Occipital lobe (tissue), 2 donors: ENCODE data around the gene TRNT1. TPM values are rescaled to one million over a fixed set of nuclear protein-coding genes. Genes with fewer than 3 reads are reported as not detected.

Source experiments
- DNase-seq: peaks from one replicate; lab custom pipeline; 2025; lab: John Stamatoyannopoulos, UW
- total RNA-seq: library from RNA; depleted of rRNA; stranded (reverse); fragments of >200 nt; gene quantifications from one replicate; pipeline ENCODE4 v1.2.3, GENCODE V29; 2014

The TRNT1 gene
- 56.9 TPM for total RNA-seq

GRCh38 chr3:3126477-3127431, at the start of gene TRNT1:
Gene TRNT1, plus strand, starts transcription at chr3:3126940. Its CDS starts 2,101 bp downstream, at chr3:3129041.
- DNase-seq: peak; percentile 87

DNA sequence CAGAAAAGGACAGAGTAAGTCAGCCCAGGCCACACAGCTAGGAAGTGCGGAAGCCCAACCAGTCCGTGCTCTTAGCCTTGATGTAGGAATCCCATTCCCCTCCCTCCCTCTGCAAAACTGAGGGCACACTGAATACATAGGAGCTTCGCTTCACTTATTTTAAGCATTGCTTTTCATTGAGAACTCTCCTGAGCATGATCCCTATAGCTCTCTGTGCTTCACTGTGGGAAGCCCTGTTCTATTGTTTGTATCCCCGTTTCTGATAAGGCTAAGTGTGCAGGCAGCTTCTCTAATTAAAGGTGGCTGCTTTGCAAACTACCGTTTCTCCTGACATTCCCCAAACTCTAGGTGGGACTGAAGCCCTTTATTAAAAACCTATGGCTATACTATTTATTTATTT, 46.4 kb upstream of the TRNT1 start:
- no peak for DNase-seq

DNA sequence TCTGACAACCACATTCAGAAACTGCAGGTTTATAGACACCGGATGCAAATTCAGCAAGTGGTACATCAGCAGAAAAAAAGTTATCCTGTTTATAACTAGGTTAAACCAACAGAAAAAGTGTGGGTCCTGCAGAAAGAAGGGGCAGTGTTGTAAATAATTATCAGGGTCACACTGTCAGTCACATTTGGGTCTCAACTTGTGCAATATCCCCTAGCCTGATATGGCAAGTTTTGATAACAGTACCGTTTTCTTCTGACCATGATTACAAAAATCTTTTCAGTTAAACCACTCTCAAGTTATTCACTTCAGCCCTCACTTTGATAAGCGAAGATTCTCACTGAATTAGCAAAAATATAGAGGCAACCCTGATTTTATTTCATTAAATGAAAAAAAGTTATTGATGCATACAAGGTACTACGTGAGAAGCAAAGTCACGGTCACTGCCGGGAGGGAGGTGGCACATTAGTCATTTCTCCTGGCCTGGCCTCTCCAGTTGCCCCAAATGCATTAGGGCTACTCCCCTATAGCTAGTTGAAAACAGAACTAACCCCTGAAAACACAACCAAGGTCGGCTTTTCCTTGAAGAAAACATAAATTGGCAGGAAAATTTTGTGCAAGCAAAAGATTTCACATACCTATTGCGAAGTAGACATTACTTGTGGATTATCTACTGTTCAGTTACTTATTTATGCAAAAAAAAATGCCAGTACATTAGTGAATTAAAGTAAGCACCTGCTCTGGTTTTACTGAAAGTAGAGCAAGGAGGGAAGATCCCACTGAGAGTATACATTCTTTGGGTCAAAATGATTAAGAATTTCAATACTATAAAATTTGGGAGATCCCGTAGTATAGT, 45.1 kb upstream of the TRNT1 start:
- no peak for DNase-seq

- DNase-seq: no peak
These were observed 44.4 kb upstream of the TRNT1 start for GRCh38 chr3:3082234-3082924.

DNA sequence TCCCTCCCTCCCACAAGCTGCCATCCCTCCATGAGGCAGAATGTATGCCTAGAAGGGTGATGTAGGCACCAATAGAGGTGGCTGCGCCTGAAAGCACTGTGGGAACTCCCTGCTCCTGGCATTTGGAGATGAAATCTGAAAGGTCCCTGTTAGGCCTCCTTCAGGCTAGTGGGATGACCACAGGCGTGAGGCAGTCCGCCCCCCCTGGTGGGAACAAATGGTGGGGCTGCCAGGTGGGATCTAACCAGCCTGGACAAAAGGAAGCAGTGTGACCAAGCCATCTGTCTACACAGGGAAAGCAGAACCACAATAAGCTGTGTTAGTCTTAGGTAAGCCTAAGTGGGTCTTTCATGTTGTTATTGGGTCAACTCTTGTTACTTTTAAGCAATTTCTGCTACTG, 41.9 kb upstream of the TRNT1 start:
- no peak for DNase-seq

DNA sequence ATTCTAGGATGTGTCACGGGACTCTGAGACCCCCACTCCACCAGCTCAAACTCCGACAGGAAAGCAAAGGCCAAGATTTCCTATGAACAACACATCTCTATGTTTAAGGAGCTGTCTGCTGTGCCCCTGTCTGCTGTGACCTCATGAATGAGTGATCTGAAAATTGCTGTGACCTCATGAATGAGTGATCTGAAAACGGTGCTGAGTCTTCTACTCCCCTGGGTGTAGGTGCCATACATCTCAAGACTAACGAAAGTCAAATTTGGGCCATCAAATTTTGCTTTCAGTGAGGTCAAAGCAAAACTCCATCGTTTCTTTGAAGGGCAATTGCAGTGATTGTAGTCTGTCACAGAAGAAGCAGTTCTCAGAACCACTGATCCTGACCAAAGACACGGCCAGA, 41.0 kb upstream of the TRNT1 start:
- no peak for DNase-seq

DNA sequence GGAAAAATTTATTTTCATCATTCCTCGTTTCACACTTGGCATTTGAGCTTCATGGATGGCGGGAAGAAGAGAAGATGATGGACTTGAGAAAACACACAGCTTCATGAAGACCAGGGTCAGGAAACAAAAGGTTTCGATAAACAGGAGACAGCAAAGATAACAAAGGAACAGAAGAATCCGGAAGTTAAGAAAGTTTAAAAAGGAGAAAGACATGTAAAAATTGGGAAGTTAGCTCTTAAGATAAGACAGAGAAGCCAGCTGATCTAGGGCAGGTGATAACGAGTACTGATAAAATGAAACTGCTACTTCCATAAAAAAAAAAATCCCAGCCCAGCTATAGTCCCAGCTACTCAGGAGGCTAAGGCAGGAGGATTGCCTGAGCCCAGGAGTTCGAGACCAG, 40.5 kb upstream of the TRNT1 start:
- no peak for DNase-seq

DNA sequence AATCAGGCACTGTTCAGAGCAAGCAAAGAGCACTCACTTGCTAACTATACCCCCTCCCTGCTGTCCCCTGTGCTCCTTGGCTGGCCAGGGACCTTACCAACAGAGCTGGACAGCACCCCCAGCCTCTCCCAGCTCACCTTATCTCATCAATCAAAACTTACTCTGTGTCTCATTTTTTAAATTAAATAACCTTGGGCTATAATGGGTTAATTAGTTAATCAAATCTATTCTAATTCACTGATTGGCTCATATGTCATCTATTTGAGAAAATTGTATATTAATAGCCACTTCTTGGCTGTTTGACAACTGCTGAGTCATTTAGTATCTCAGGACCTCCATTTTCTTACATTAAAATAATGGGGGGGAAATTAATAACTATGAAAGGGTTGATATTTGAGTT, 39.5 kb upstream of the TRNT1 start:
- no peak for DNase-seq

- DNase-seq: no peak
These were observed 38.8 kb upstream of the TRNT1 start for GRCh38 chr3:3087716-3088465.

DNA sequence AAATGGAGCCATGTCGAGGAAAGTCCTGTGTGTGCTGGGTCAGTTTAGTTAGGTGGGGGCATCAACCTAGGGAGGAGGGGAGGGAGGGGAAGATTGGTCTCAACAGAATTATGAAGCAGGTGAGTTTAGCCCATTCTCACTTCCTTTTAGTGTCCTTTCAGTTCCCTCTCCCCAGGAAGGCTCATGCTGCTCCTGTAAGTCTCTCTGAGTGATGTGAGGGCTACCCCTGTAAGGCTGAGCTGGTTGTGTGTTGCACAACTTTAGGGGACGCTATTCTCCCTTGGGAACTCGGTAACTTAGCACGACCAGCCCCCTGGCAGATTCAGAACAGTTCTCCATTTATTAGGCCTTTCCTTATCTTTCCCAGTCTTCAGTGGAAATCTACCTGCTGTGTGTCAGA, 37.7 kb upstream of the TRNT1 start:
- DNase-seq: no peak

GRCh38 chr3:3097958-3098357, 28.8 kb upstream of the TRNT1 start:
- no peak for DNase-seq

- DNase-seq: no peak
These were observed 24.9 kb upstream of the TRNT1 start for GRCh38 chr3:3101660-3102458.

DNA sequence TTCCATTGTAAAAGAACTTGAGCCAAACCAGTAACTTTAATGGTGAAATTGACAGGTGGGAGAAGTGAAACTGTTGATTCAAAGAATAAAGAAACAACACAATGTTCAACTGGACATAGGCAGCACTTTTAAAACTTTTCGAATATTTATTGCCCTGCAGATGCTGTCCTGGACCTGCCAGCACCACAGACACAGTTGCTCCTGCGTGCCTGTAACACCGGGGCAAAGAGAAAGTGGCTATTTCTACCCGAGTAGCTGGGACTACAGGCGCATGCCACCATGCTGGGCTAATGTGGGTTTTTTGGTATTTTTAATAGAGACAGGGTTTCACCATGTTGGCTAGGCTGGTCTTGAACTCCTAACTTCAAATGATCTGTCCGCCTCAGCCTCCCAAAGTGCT, 24.0 kb upstream of the TRNT1 start:
- no peak for DNase-seq

DNA sequence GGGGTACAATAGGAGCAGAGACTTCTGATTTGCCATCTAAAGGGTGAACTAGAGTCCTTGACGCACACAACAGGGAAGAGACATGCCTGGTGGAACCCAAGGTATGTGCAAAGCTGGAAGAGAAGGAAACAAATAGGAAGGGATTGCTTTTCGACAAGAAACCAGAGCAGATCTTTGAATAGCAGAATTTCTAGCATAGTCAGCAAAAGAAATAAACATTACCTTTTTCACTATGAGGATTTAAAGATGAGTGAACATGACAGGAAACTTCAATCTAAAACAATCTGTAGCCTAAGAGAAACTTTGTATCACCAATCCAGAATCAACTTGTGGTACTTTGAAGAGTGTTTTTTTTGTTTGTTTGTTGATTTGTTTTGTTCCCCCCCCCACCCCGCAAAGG, 21.5 kb upstream of the TRNT1 start:
- no peak for DNase-seq

DNA sequence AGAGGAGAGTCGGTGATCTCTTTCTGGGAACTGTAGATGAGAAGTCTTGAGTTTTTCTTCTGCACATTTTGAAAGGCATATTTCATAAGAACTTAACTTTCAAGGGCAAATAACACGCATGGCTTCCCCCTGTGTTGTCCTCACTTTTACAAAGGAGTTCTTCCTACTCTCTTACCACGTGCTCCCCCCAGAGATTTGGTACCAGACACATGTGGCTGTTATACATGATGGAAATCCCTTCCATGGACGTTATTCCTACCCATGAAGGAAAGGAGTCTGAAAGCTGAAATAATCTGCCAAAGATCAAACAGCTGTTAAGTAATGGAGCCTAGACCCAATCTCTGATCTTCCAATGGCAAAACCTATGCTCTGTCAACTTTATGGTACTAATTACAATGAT, 20.9 kb upstream of the TRNT1 start:
- DNase-seq: no peak

DNA sequence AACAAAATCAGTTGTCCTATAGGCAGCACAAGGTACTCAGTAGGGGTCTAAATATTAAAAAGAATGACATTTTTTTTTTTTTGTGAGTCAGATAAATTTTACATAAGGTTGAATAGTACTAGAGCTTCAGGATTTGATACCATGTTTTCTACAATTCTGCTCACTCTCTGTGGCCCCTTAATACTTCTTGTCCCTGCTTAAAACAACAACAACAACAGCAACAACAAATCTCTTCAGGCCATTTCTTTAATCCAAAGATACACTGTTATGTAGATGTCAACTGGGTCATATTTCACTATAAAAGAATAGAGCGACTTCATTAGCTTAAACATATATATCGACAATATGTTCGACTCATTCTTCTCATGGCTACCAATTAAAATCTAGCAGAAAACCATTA, 19.6 kb upstream of the TRNT1 start:
- DNase-seq: no peak

DNA sequence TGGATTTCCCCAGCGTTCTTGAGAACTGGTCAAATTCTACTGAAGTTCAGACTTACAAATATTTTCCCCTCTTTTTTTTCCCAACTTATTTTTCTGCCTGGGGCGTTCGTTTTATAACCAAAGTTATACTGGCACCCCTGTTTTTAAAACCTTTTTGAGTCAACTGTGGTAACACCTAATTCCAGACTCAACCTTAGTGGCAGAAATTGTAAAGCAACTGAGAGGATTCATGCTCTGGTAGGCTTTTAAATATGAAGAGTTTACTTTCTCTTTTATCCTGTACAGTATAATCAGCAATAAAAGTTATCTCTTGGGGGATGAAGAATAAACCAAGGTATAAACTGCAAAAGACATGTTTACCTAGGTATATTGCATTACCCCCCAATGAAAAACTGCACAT, 18.9 kb upstream of the TRNT1 start:
- DNase-seq: no peak

DNA sequence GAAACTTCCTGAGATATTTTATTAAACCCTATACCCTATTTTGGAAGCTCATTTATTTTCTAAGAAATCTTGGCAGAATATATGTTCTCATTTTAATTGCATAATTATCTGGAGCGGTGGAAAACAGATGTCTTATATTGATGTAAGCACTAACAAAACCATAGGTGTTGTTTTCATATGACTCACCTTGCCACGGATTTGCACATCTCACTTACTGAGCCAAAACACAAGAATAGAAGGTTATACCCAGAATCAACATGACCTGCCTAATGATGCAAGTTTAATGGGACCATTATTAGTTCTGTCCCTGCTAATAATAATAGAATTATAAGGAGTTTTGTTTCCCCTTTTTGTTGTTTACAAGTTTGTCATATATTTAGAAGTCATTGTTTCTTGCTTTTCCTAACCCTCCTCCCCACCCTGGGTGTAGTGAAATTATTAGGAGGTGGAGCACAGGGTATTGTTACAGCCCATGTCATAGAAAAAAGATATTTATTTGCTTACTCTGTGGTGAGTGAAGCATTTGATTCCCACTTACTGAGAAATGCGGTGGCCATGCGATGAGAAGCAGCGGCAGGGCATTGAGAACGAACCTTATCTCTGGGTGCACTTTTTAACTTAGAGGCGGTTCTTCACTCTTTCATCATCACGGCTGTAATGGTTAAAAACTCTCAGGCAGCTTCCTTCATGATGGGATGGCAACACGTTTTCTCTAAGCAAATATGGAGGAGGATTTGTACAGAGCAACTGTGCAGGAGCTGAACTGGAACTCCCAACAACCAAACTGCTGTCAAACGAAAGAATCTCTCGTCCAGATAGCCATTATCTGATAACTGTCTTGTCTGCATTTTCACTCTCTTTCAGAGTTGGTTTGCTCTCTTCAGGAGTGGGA, 17.1 kb upstream of the TRNT1 start:
- no peak for DNase-seq

- DNase-seq: no peak
These were observed 16.5 kb upstream of the TRNT1 start, which contains the start of gene IL5RA for GRCh38 chr3:3110299-3110630. Gene IL5RA, minus strand, starts transcription at chr3:3110374. Its CDS starts 5,390 bp downstream, at chr3:3104984.
